HL-60 (cell line): Measurements from ENCODE around the gene CLEC2D.
"Not testable (repeated sequence)": the region's sequence is repeated elsewhere in the genome, so short reads cannot be mapped to it uniquely, and the experiment has no call there.

ENCODE experiments used
- DNase-seq, 2 experiments: peaks; one replicate each; pipeline ENCODE4 v3.0.0-alpha.2; 2010 to 2020; ENCODE audit warnings: low read depth in 1 of 2, low spot score in 1 of 2
- H3K27ac ChIP-seq: fragments of 250-450 bp; sonication (Bioruptor Pico); replicated peaks from 2 replicates; pipeline ENCODE4 v1.5.1; 2020; ENCODE audit warnings: mild to moderate bottlenecking, moderate library complexity
- H3K27me3 ChIP-seq: fragments of 250-450 bp; sonication (Bioruptor Pico); 2 replicates; pipeline ENCODE4 v1.5.1; 2021; ENCODE audit warnings: mild to moderate bottlenecking, moderate library complexity; ENCODE audit not compliant: insufficient read depth, poor library complexity, severe bottlenecking
- H3K4me3 ChIP-seq: replicated peaks from 2 replicates; pipeline ENCODE4 v1.5.1; 2011; ENCODE audit warnings: mild to moderate bottlenecking, control low read depth, low read length; ENCODE audit not compliant: insufficient read depth
- GABPA ChIP-seq: IDR thresholded peaks from 2 replicates; pipeline ENCODE4 v1.6.1; 2012; ENCODE audit warnings: low read depth
- POLR2AphosphoS5 ChIP-seq: IDR thresholded peaks from 2 replicates; pipeline ENCODE4 v1.6.1; 2012; ENCODE audit warnings: low read depth
- SPI1 ChIP-seq: IDR thresholded peaks from 2 replicates; pipeline ENCODE4 v1.6.1; 2012; ENCODE audit warnings: low read depth, mild to moderate bottlenecking, borderline replicate concordance
- TF ChIP-seq, protein P1 (sequence below): IDR thresholded peaks from 2 replicates; pipeline ENCODE4 v1.6.1; 2012; ENCODE audit warnings: low read depth; ENCODE audit not compliant: insufficient replicate concordance
- TF ChIP-seq, protein P2 (sequence below): IDR thresholded peaks from one replicate; pipeline ENCODE4 v1.5.1; 2011; ENCODE audit warnings: low read length, control low read depth, inconsistent platforms; ENCODE audit not compliant: insufficient read depth

CLEC2D gene

DNA sequence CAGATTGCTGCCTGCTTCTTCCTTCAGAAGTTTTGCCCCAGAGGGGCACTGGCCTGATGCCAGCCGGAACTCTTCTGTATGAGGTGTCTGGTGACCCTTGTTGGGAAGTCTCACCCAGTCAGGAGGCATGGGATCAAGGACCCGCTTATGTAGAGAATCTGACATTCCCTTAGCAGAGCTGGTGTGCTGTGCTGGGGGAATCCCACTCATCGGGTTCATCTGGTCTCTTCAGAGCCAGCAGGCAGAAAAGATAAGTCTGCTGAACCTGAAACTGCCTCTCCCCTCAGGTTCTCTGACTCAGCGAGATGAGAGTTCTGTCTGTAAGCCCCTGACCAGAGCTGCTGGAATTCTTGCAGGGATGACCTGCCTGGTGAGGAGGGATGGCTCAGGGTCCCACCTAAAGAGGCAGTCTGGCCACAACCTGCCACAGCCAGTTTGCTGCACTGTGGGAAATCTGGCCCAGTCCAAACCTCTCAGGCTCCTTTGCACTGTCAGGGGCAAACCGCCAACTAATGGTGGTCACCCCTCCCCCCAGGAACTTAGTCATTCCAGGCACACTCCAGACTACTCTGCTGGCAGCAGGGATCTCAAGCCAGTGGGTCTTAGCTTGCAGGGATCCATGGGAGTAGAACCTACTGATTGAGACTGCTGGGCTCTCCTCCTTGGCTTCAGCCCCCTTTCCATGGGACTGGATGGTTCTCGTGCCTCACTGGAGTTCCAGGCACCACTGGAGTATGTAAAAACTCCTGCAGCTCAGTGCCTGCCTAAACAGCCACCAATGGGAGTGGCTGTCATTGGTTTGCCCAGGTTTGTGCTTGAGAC, 4.1 kb downstream of the CLEC2D start:
- Histone ChIP-seq H3K27me3 (no peaks in the 10 kb centered on the region), H3K4me3 (no peak overlapping the region), H3K27ac (no peak overlapping the region)
- TF ChIP-seq, protein P1, sequence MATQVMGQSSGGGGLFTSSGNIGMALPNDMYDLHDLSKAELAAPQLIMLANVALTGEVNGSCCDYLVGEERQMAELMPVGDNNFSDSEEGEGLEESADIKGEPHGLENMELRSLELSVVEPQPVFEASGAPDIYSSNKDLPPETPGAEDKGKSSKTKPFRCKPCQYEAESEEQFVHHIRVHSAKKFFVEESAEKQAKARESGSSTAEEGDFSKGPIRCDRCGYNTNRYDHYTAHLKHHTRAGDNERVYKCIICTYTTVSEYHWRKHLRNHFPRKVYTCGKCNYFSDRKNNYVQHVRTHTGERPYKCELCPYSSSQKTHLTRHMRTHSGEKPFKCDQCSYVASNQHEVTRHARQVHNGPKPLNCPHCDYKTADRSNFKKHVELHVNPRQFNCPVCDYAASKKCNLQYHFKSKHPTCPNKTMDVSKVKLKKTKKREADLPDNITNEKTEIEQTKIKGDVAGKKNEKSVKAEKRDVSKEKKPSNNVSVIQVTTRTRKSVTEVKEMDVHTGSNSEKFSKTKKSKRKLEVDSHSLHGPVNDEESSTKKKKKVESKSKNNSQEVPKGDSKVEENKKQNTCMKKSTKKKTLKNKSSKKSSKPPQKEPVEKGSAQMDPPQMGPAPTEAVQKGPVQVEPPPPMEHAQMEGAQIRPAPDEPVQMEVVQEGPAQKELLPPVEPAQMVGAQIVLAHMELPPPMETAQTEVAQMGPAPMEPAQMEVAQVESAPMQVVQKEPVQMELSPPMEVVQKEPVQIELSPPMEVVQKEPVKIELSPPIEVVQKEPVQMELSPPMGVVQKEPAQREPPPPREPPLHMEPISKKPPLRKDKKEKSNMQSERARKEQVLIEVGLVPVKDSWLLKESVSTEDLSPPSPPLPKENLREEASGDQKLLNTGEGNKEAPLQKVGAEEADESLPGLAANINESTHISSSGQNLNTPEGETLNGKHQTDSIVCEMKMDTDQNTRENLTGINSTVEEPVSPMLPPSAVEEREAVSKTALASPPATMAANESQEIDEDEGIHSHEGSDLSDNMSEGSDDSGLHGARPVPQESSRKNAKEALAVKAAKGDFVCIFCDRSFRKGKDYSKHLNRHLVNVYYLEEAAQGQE, result no peak
- TF ChIP-seq, protein P2, sequence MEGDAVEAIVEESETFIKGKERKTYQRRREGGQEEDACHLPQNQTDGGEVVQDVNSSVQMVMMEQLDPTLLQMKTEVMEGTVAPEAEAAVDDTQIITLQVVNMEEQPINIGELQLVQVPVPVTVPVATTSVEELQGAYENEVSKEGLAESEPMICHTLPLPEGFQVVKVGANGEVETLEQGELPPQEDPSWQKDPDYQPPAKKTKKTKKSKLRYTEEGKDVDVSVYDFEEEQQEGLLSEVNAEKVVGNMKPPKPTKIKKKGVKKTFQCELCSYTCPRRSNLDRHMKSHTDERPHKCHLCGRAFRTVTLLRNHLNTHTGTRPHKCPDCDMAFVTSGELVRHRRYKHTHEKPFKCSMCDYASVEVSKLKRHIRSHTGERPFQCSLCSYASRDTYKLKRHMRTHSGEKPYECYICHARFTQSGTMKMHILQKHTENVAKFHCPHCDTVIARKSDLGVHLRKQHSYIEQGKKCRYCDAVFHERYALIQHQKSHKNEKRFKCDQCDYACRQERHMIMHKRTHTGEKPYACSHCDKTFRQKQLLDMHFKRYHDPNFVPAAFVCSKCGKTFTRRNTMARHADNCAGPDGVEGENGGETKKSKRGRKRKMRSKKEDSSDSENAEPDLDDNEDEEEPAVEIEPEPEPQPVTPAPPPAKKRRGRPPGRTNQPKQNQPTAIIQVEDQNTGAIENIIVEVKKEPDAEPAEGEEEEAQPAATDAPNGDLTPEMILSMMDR, result no peak
- no peak for TF ChIP-seq GABPA
- TF ChIP-seq POLR2AphosphoS5, result no peak
- no peak for TF ChIP-seq SPI1
- DNase-seq, result no peak

DNA sequence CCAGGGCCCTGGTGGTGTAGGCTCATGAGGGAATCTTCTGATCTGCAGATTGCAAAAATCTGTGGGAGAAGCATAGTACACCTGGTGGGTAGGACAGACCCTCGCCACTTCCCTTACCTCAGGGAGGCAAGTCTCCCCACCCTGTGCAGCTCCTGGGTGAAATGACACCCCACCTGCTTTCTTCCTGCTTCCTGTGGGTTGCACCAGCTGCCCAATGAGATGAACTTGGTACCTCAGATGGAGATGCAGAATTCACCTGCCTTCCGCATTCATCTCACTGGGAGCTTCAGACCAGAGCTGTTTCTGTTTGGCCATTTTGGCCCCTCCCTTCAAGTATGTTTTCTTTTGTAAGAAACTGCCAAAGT, 4.7 kb downstream of the CLEC2D start:
- H3K27me3 ChIP-seq, result no peaks in the 10 kb centered on the region
- no peak for DNase-seq
- no peak overlapping the region for H3K27ac ChIP-seq
- no peak overlapping the region for H3K4me3 ChIP-seq
- TF ChIP-seq POLR2AphosphoS5 (no peak), GABPA (no peak), SPI1 (no peak)
- TF ChIP-seq, protein P2, result no peak
- TF ChIP-seq, protein P1, result no peak

DNA sequence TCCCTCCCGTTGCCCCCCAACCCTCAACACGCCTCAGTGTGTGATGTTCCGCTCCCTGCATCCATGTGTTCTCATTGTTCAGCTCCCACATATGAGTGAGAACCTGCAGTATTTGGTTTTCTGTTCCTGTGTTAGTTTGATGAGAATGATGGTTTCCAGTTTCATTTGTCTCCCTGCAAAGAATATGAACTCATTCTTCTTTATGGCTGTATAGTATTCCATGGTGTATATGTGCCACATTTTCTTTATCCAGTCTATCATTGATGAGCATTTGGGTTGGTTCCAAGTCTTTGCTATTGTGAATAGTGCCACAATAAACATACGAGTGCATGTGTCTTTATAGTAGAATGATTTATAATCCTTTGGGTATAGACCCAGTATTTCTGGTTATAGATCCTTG, 13.0 kb downstream of the CLEC2D start:
- not testable (repeated sequence) for DNase-seq

DNA sequence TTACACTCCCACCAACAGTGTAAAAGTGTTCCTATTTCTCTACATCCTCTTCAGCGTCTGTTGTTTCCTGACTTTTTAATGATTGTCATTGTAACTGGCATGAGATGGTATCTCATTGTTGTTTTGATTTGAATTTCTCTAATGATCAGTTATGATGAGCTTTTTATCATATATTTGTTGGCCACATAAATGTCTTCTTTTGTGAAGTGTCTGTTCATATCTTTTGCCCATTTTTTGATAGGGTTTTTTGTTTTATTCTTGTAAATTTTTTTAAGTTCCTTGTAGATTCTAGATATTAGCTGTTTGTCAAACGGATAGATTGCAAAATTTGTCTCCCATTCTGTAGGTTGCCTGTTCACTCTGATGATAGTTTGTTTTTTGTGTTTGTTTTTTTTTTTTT, 13.4 kb downstream of the CLEC2D start:
- not testable (repeated sequence) for H3K4me3 ChIP-seq, H3K27me3 ChIP-seq, DNase-seq, H3K27ac ChIP-seq

More for the DNA sequence above, 13.0 kb downstream of the CLEC2D start:
- H3K27ac ChIP-seq, H3K27me3 ChIP-seq, H3K4me3 ChIP-seq: not testable (repeated sequence)

DNA sequence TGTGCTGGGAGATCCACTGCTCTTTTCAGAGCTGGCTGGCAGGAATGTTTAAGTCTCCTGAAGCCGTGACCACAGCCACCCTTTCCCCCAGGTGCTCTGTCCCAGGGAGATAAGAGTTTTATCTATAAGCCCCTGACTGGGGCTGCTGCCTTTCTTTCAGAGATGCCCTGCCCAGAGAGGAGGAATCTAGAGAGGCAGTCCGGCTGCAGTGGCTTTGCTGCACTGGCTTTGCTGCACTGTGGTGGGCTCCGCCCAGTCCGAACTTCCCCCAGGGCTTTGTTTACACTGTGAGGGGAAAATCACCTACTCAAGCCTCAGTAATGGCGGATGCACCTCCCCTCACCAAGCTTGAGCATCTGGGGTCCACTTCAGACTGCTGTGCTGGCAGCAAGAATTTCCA, 15.9 kb downstream of the CLEC2D start:
- not testable (repeated sequence) for H3K27ac ChIP-seq, H3K27me3 ChIP-seq, DNase-seq, H3K4me3 ChIP-seq
